HepG2 (cell line): ENCODE data around the gene PHACTR3. TPM values are rescaled to one million over a fixed set of nuclear protein-coding genes. Genes with fewer than 3 reads are reported as not detected.

Experiments
- ATAC-seq: fragments of 200-7000 bp; cut with Tn5 transposase; 3 replicates; pipeline ENCODE4 v1.9.1; 2020; ENCODE audit warnings: mild to moderate bottlenecking, moderate library complexity
- BruUV-seq: library from RNA; stranded (reverse); fragments of 400-500 nt; replicated peaks from 2 replicates; lab custom pipeline; 2021; lab: Mats Ljungman, UMichigan
- CTCF ChIA-PET: fragments of 300-600 bp; formaldehyde crosslinking; extraction: SDS; loops from one replicate; lab custom pipeline; 2021; ENCODE audit warnings: low total read pairs, inconsistent platforms, low intra/inter-chr PET ratio; lab: Yijun Ruan, JAX
- POLR2A ChIA-PET: fragments of 350-600 bp; sonication (Branson Sonifier 250); formaldehyde crosslinking; loops from one replicate; lab custom pipeline; 2020; ENCODE audit warnings: antibody characterized with exemption, inconsistent platforms; lab: Yijun Ruan, JAX
- DNase-seq: peaks from one replicate; pipeline ENCODE4 v3.0.0-alpha.2; 2015; ENCODE audit warnings: low spot score
- FAIRE-seq: peaks from 3 replicates; lab custom pipeline; 2011; peaks lifted over from hg19 to GRCh38; lab: Jason Lieb, UNC
- H2AFZ ChIP-seq: one replicate; pipeline ENCODE4 v1.6.1; 2011; ENCODE audit warnings: low read length, inconsistent platforms
- H3K27ac ChIP-seq: fragments of 300-600 bp; 3 replicates; pipeline ENCODE4 v1.8.0; 2011; ENCODE audit warnings: mixed run types, mild to moderate bottlenecking, mixed read lengths, low read length, inconsistent platforms; ENCODE audit not compliant: insufficient read depth; ENCODE audit errors: extremely low read length
- H3K27me3 ChIP-seq, 2 experiments: fragments of 200-600 bp in 1 of 2; 2 replicates in 1 of 2; 3 replicates in 1 of 2; pipeline versions ENCODE4 v1.6.0 to v1.8.0; 2011; ENCODE audit warnings: low read length in 2 of 2, mild to moderate bottlenecking in 2 of 2, moderate library complexity in 2 of 2, inconsistent platforms in 1 of 2; ENCODE audit not compliant: insufficient read depth in 2 of 2, control insufficient read depth in 1 of 2
- H3K36me3 ChIP-seq, 2 experiments: fragments of 200-600 bp in 1 of 2; replicated peaks in 1 of 2; 2 replicates in 1 of 2; 3 replicates in 1 of 2; pipeline versions ENCODE4 v1.5.1 to v1.8.0; 2011; ENCODE audit warnings: low read length in 2 of 2, inconsistent platforms in 1 of 2; ENCODE audit not compliant: insufficient read depth in 2 of 2, control insufficient read depth in 1 of 2
- H3K4me1 ChIP-seq: 2 replicates; pipeline ENCODE4 v1.5.1; 2012; ENCODE audit warnings: low read length, inconsistent platforms; ENCODE audit not compliant: insufficient read depth
- H3K4me2 ChIP-seq: 2 replicates; pipeline ENCODE4 v1.6.0; 2011; ENCODE audit warnings: low read depth, low read length, inconsistent platforms
- H3K4me3 ChIP-seq, 3 experiments: fragments of 200-600 bp in 1 of 3; sonication (generic), shearing (Covaris generic) in 1 of 3; replicated peaks in 1 of 3; 2 replicates each; pipeline ENCODE4 v1.5.1; 2011 to 2016; ENCODE audit warnings: low read length in 3 of 3, inconsistent platforms in 2 of 3, low read depth in 2 of 3, mild to moderate bottlenecking in 2 of 3, control low read depth in 1 of 3, mixed read lengths in 1 of 3; ENCODE audit not compliant: insufficient read depth in 1 of 3
- H3K79me2 ChIP-seq: one replicate; pipeline ENCODE4 v1.6.1; 2011; ENCODE audit warnings: low read length, inconsistent platforms; ENCODE audit not compliant: insufficient read depth
- H3K9ac ChIP-seq: 2 replicates; pipeline ENCODE4 v1.6.0; 2011; ENCODE audit warnings: mild to moderate bottlenecking, low read depth, low read length, inconsistent platforms; ENCODE audit not compliant: insufficient read depth
- H3K9me3 ChIP-seq: 2 replicates; pipeline ENCODE4 v1.5.1; 2012; ENCODE audit warnings: mild to moderate bottlenecking, low read length
- H4K20me1 ChIP-seq: 2 replicates; pipeline ENCODE4 v1.6.0; 2011; ENCODE audit warnings: inconsistent platforms, mild to moderate bottlenecking, low read length, moderate library complexity; ENCODE audit not compliant: insufficient read depth
- FOXA3 ChIP-seq: IDR thresholded peaks from 2 replicates; pipeline ENCODE4 v1.6.1; 2016; ENCODE audit warnings: missing genetic modification reagents, missing compliant biosample characterization
- WGBS: methylation state at CpG from one replicate; pipeline ENCODE4 v1.1.6; 2017; ENCODE audit warnings: low lambda C conversion rate; 5-methylcytosine and 5-hydroxymethylcytosine counted together
- in situ Hi-C: cut with HindIII; loops from 2 replicates; pipeline ENCODE4 v1.10.0; 2017; ENCODE audit warnings: low pct_unique_long_range_greater_than_20kb; ENCODE audit not compliant: extremely low pct_ligation_motif_present
- intact Hi-C: fragments of 100-400 bp; cut with micrococcal nuclease; formaldehyde crosslinking; loops from one replicate; pipeline ENCODE4 v1.10.0; 2022; ENCODE audit not compliant: unreplicated experiment
- polyA plus RNA-seq, 8 experiments: library from polyadenylated mRNA; depleted of rRNA in 3 of 8; stranded (reverse) in 7 of 8; unstranded in 1 of 8; fragments of >200 nt; fragmentation: Illumina TruSeq in 4 of 8; extraction: Trizol in 4 of 8; gene quantifications; 2 replicates each; pipeline versions ENCODE4 v1.2.1 to v1.2.3, GENCODE V29; 2011 to 2016; ENCODE audit warnings: low read depth in 4 of 8, missing spikeins in 1 of 8, mixed read lengths in 1 of 8; ENCODE audit not compliant: insufficient read depth in 1 of 8
- total RNA-seq, 5 experiments: library from RNA; depleted of rRNA; stranded (reverse); fragments of >200 nt; fragmentation: Illumina TruSeq; extraction: Trizol; gene quantifications; 2 replicates each; pipeline ENCODE4 v1.2.3, GENCODE V29; 2016; ENCODE audit warnings: low read depth in 1 of 5
- TF ChIP-seq, protein P1 (sequence below), 2 experiments: fragments of 450-650 bp in 1 of 2; sonication (generic) in 1 of 2; formaldehyde crosslinking in 1 of 2; IDR thresholded peaks; 2 replicates each; pipeline versions ENCODE4 v1.6.1 to v1.8.0; 2016 to 2022; ENCODE audit warnings: antibody characterized with exemption in 1 of 2, mild to moderate bottlenecking in 1 of 2, missing genetic modification reagents in 1 of 2

Gene PHACTR3
- total and polyA plus RNA-seq, 2 of the 13 experiments (the other 11 are each of a cell fraction or from before 2014, with no cell fraction given): not detected

DNA sequence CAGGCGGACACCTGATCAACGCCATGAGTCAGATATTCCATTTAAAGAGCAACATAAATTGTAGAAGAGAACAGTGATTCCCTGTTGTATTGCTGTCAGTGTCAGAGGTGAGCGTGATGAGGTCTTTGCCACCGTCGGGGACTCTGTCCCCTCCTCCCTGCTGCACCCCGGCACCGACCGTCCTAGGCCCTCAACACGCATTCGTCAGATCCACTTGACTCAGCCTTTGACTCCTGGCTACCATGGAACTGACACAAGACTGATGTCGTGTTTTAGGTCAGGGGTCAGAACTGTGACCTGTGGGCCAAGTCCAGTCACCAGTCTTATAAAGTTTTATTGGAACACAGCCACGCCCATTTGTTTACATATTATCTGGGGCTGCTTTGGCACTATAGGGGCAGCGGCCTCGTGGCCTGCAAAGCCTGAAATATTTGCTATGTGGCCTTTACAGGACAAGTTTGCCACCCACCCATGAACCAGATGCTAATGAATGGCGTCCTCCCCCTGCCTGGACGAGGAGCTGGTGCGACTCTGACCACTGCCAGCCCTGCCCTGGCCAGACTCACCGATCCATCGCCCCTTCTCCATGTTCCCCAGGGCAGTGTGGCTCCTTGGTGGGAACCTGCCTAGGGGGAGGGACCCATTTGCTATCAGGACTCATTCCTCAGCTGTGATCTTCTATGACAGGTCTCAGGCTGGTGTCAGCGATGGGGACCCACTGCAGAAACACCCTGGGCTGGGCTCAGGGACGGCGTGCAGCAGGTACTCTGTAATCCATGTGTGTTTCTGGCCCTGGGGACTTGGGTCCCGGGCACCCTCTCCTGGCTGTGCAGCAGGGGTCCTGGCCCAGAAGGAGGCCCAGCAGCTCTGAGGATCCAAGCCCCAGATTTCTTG is 37.5 kb upstream of the PHACTR3 start:
- peaks cover 5% of the 10 kb centered on the region; the same call in 1 of the 2 replicates for H4K20me1 ChIP-seq
- H3K79me2 ChIP-seq: no peaks in the 10 kb centered on the region
- H2AFZ ChIP-seq: no peak overlapping the region
- no peak for FAIRE-seq
- H3K9ac ChIP-seq: no peak overlapping the region
- intact Hi-C loops: no loop called here
- ATAC-seq: no peak
- ChIA-PET CTCF (no interaction called here), POLR2A (no interaction called here)
- TF ChIP-seq, protein P1, sequence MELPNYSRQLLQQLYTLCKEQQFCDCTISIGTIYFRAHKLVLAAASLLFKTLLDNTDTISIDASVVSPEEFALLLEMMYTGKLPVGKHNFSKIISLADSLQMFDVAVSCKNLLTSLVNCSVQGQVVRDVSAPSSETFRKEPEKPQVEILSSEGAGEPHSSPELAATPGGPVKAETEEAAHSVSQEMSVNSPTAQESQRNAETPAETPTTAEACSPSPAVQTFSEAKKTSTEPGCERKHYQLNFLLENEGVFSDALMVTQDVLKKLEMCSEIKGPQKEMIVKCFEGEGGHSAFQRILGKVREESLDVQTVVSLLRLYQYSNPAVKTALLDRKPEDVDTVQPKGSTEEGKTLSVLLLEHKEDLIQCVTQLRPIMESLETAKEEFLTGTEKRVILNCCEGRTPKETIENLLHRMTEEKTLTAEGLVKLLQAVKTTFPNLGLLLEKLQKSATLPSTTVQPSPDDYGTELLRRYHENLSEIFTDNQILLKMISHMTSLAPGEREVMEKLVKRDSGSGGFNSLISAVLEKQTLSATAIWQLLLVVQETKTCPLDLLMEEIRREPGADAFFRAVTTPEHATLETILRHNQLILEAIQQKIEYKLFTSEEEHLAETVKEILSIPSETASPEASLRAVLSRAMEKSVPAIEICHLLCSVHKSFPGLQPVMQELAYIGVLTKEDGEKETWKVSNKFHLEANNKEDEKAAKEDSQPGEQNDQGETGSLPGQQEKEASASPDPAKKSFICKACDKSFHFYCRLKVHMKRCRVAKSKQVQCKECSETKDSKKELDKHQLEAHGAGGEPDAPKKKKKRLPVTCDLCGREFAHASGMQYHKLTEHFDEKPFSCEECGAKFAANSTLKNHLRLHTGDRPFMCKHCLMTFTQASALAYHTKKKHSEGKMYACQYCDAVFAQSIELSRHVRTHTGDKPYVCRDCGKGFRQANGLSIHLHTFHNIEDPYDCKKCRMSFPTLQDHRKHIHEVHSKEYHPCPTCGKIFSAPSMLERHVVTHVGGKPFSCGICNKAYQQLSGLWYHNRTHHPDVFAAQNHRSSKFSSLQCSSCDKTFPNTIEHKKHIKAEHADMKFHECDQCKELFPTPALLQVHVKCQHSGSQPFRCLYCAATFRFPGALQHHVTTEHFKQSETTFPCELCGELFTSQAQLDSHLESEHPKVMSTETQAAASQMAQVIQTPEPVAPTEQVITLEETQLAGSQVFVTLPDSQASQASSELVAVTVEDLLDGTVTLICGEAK (IDR thresholded peaks at IDR 0.05): no peak
- TF ChIP-seq, protein P1 (CRISPR knock-in tag; IDR thresholded peaks at IDR 0.05): peak; percentile 79; the same call in 1 of the 2 replicates
- TF ChIP-seq FOXA3 (CRISPR knock-in tag): no peak
- DNase-seq: no peak
- no peaks in the 10 kb centered on the region for H3K9me3 ChIP-seq
- H3K27me3 ChIP-seq: peaks cover 4 to 25% of the 10 kb centered on the region in 2 experiments; a peak in 2 of 5 replicates
- H3K27ac ChIP-seq: no peak overlapping the region
- H3K4me1 ChIP-seq: peaks cover 2% of the 10 kb centered on the region; the same call in 1 of the 2 replicates
- H3K4me2 ChIP-seq: no peak overlapping the region
- H3K4me3 ChIP-seq: no peak overlapping the region
- in situ Hi-C loops: no loop called here
- H3K36me3 ChIP-seq: no peaks in the 10 kb centered on the region
- WGBS: 25% methylated on average over 14 of the region's 23 CpGs
- BruUV-seq: no TSS peak
